Testis (tissue), 5 donors: Measurements from ENCODE around the gene DNMBP. TPM values are rescaled to one million over a fixed set of nuclear protein-coding genes. Genes with fewer than 3 reads are reported as not detected.

ENCODE experiments used
- DNase-seq: peaks from one replicate; pipeline ENCODE4 v3.0.0-alpha.2; 2019
- H3K27ac ChIP-seq, 2 donors: fragments of 200-600 bp; sonication (generic); one replicate each; pipeline ENCODE4 v1.5.1; 2019
- H3K27me3 ChIP-seq: fragments of 200-600 bp; sonication (generic); one replicate; pipeline ENCODE4 v1.5.1; 2019
- H3K36me3 ChIP-seq: fragments of 200-600 bp; sonication (generic); one replicate; pipeline ENCODE4 v1.5.1; 2017; ENCODE audit warnings: low read depth; ENCODE audit errors: missing control alignments
- H3K4me1 ChIP-seq: fragments of 200-600 bp; sonication (generic); one replicate; pipeline ENCODE4 v1.5.1; 2019
- H3K4me3 ChIP-seq, 2 donors: fragments of 200-600 bp; sonication (generic); one replicate each; pipeline ENCODE4 v1.5.1; 2017 to 2019
- H3K9me3 ChIP-seq: fragments of 200-600 bp; sonication (generic); one replicate; pipeline ENCODE4 v1.5.1; 2017
- POLR2A ChIP-seq: fragments of 450-650 bp; IDR thresholded peaks from one replicate; pipeline ENCODE4 v1.6.1; 2017; ENCODE audit warnings: antibody characterized with exemption, mild to moderate bottlenecking, moderate library complexity
- WGBS, 2 donors: methylation state at CpG; one replicate each; pipeline ENCODE4 v1.1.5; 2018; 5-methylcytosine and 5-hydroxymethylcytosine counted together
- intact Hi-C: fragments of 100-400 bp; cut with DNase I; formaldehyde crosslinking; loops from one replicate; pipeline ENCODE4 v1.15.1; 2023; ENCODE audit warnings: low total_unique reads
- long read RNA-seq, 2 donors: transcript quantifications; one replicate each; lab custom pipeline, GENCODE V29; 2026
- polyA plus RNA-seq: library from polyadenylated mRNA; stranded (reverse); fragments of 350-450 nt; fragmentation: Illumina TruSeq; extraction: RNeasy Lipid Tissue Mini Kit (QIAGEN cat#74804); gene quantifications from one replicate; pipeline ENCODE4 v1.2.3, GENCODE V29; 2014; ENCODE audit warnings: low read depth, low replicate concordance; ENCODE audit not compliant: insufficient read depth
- total RNA-seq, 2 donors: library from RNA; depleted of rRNA; stranded (reverse); fragments of >200 nt; gene quantifications; one replicate each; pipeline ENCODE4 v1.2.3, GENCODE V29; 2016
- TF ChIP-seq, protein P1 (sequence below), 3 experiments: fragments of 450-650 bp in 2 of 3; fragments of 200-600 bp in 1 of 3; sonication (generic) in 1 of 3; IDR thresholded peaks; one replicate each; pipeline ENCODE4 v1.5.1; 2016 to 2019; ENCODE audit warnings: antibody characterized with exemption in 3 of 3, mild to moderate bottlenecking in 2 of 3, moderate library complexity in 1 of 3

The DNMBP gene, protein sequence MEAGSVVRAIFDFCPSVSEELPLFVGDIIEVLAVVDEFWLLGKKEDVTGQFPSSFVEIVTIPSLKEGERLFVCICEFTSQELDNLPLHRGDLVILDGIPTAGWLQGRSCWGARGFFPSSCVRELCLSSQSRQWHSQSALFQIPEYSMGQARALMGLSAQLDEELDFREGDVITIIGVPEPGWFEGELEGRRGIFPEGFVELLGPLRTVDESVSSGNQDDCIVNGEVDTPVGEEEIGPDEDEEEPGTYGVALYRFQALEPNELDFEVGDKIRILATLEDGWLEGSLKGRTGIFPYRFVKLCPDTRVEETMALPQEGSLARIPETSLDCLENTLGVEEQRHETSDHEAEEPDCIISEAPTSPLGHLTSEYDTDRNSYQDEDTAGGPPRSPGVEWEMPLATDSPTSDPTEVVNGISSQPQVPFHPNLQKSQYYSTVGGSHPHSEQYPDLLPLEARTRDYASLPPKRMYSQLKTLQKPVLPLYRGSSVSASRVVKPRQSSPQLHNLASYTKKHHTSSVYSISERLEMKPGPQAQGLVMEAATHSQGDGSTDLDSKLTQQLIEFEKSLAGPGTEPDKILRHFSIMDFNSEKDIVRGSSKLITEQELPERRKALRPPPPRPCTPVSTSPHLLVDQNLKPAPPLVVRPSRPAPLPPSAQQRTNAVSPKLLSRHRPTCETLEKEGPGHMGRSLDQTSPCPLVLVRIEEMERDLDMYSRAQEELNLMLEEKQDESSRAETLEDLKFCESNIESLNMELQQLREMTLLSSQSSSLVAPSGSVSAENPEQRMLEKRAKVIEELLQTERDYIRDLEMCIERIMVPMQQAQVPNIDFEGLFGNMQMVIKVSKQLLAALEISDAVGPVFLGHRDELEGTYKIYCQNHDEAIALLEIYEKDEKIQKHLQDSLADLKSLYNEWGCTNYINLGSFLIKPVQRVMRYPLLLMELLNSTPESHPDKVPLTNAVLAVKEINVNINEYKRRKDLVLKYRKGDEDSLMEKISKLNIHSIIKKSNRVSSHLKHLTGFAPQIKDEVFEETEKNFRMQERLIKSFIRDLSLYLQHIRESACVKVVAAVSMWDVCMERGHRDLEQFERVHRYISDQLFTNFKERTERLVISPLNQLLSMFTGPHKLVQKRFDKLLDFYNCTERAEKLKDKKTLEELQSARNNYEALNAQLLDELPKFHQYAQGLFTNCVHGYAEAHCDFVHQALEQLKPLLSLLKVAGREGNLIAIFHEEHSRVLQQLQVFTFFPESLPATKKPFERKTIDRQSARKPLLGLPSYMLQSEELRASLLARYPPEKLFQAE (N-terminal part only)
- total RNA-seq (10 to 100 TPM; 33.4 to 36.0 TPM), polyA plus RNA-seq (20.8 TPM)
- long read RNA-seq, donor 1, partial matches to known transcripts = 11 of 11 reads
- long read RNA-seq, donor 1, other reads (novel, unspliced or antisense) = 0 of 11 reads
- long read RNA-seq, donor 2, partial matches to known transcripts = 5 of 5 reads
- long read RNA-seq, donor 2, other reads (novel, unspliced or antisense) = 0 of 5 reads

DNA sequence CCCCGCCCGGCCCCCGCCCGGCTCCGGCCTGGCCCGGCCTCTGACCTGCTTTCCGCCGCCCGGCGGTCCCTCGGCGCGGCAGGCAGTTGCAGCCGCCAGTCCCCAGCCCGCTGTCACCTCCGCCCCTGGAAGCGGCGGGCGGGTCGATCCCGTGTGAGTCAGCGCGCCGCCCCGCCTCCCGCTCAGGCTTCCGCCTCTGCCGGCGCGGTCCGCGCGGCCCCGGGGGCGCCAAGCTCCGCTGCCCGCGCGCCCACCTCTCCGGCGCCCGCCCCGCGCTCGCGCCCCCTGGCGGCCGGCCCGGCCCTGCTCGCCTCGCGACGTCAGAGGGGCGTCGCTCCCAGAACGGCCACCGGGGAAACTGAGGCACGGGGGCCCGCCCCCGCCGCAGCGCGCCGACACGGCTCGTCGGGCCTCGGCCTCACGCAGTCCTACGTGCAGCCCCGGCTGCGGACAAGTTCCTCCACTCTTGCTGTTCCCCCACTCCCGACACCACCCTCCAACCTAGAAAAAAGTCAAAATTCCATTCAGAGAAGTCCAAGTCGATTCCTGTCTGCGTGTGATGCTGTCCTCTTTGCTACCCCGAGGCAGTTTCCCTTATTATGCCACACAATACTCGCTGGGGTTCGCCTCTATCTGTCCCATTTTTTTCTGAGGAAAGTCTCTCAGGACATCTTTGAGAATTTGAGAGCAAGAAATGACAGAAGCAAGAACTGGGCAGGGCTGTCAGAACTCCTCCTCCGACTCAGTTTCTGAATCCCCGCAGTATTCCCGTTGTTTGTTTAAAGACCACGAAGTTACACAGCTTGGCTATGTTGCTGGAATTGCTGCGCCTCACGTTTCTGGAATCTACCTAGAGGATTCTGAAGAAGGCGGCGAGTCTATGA is at the start of gene DNMBP:
Gene DNMBP, minus strand, starts transcription at position 155 of the 884 bp plus-strand sequence. CDS start 37,823 bp downstream, outside the sequence.
- intact Hi-C loops = no loop called here
- TF ChIP-seq, protein P1, sequence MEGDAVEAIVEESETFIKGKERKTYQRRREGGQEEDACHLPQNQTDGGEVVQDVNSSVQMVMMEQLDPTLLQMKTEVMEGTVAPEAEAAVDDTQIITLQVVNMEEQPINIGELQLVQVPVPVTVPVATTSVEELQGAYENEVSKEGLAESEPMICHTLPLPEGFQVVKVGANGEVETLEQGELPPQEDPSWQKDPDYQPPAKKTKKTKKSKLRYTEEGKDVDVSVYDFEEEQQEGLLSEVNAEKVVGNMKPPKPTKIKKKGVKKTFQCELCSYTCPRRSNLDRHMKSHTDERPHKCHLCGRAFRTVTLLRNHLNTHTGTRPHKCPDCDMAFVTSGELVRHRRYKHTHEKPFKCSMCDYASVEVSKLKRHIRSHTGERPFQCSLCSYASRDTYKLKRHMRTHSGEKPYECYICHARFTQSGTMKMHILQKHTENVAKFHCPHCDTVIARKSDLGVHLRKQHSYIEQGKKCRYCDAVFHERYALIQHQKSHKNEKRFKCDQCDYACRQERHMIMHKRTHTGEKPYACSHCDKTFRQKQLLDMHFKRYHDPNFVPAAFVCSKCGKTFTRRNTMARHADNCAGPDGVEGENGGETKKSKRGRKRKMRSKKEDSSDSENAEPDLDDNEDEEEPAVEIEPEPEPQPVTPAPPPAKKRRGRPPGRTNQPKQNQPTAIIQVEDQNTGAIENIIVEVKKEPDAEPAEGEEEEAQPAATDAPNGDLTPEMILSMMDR (IDR thresholded peaks at IDR 0.05) = peak; percentile 37 to 96 (median 72)
- no peak for TF ChIP-seq POLR2A
- peak; percentile 84 for DNase-seq
- no peaks in the 10 kb centered on the region for H3K36me3 ChIP-seq
- no peaks in the 10 kb centered on the region for H3K27me3 ChIP-seq
- peaks cover 22% of the 10 kb centered on the region for H3K4me1 ChIP-seq
- no peaks in the 10 kb centered on the region for H3K9me3 ChIP-seq
- WGBS, 2 donors = 4% methylated on average over 14 to 34 of the region's 86 CpGs
- peak within 1 kb of the TSS; percentile 85 to 87 for H3K4me3 ChIP-seq
- H3K27ac ChIP-seq = peak within 1 kb of the TSS; percentile 61 to 87

DNA sequence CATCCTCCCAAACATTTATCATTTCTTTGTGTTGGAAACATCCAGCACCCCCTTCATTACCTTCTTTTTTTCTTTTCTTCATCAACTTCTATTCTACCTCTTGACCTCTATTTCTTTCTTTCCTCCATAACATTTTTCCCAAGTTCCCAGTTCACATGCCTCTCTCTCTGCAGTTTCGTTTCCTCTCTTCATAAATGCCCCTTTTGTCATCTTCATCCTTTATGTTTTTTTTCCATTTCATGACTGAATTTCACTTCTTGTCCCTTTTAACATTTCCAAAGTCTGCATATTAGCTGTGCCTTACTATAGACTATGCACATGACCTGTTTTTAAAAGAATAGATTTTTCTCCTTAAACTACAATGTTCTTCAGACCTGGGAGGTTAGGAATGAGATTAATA is 48.2 kb upstream of the DNMBP start:
- Histone ChIP-seq H3K27me3 (no peaks in the 10 kb centered on the region), H3K27ac (no peak overlapping the region), H3K36me3 (no peaks in the 10 kb centered on the region), H3K4me3 (no peak overlapping the region), H3K4me1 (no peaks in the 10 kb centered on the region), H3K9me3 (no peaks in the 10 kb centered on the region)
- intact Hi-C loops = no loop called here
- no peak for TF ChIP-seq POLR2A
- TF ChIP-seq, protein P1 (IDR thresholded peaks at IDR 0.05) = no peak
- no peak for DNase-seq
- WGBS, 2 donors = 73 to 82% methylated on average over 1 of the region's 1 CpG

DNA sequence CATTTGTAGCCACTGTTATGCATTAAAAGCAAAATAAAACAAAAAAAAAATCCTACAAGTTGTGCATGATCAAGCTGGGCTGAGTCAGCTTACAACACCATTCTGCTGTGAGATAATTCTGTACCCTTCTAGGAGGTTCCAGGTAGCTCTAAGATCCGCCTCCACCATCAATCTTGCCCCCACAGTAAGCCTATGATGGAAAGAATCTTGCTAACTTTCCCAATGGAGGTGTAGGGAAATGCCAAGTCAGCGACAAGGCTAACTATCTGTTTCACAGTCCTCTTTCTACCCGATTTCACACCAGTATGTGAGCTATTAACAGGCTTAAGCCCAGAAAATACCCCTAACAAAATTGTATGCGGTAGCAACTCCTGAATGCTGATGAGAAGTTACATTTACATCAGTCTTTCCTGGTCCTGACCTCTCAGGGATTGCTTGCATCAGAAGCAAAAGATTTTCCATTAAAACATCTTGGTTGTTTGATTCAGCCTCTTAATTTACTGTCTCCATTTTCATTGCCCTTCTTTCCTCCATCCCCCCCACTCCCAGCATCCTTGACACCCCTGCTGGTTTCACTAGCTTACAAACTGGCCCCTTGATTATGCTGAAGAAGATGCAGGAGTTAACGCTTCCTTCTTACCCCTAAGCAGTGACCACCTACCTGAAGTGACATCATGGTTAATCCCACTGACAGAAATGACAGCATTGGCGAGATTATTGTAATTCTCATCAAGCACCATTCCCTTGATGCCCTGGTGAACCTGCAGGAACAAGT is 44.1 kb upstream of the DNMBP start:
- DNase-seq = no peak
- intact Hi-C loops = no loop called here
- no peak overlapping the region for H3K27ac ChIP-seq
- H3K27me3 ChIP-seq = no peaks in the 10 kb centered on the region
- 55 to 61% methylated on average over 6 of the region's 6 CpGs for WGBS, 2 donors
- H3K4me3 ChIP-seq = no peak overlapping the region
- no peaks in the 10 kb centered on the region for H3K36me3 ChIP-seq
- TF ChIP-seq, protein P1 (IDR thresholded peaks at IDR 0.05) = no peak
- no peak for TF ChIP-seq POLR2A
- H3K4me1 ChIP-seq = no peaks in the 10 kb centered on the region
- H3K9me3 ChIP-seq = no peaks in the 10 kb centered on the region
